H1 (cell line): Measurements from ENCODE around the gene JAKMIP2. TPM values are rescaled to one million over a fixed set of nuclear protein-coding genes. Genes with fewer than 3 reads are reported as not detected.

Experiments used
- polyA plus RNA-seq, 7 experiments: library from polyadenylated mRNA; depleted of rRNA in 3 of 7; stranded (reverse) in 5 of 7; unstranded in 2 of 7; fragments of >200 nt in 5 of 7; fragments of 200-250 nt in 2 of 7; gene quantifications; 1 replicate in 5 of 7; 2 replicates in 1 of 7; 4 replicates in 1 of 7; pipeline versions ENCODE4 v1.2.1 to v1.2.3, GENCODE V29; 2011 to 2013; ENCODE audit warnings: missing spikeins in 2 of 7, mixed read lengths in 2 of 7
- total RNA-seq: library from RNA; stranded (reverse); fragmentation: NEBNext Ultra II Directional; extraction: Animal tissue kit (Norgen Biotek cat#: 25700); gene quantifications from 2 replicates; pipeline ENCODE4 v1.2.1, GENCODE V29; 2021
- TF ChIP-seq, protein P1 (sequence below), 3 experiments: IDR thresholded peaks; 1 replicate in 2 of 3; 2 replicates in 1 of 3; pipeline versions ENCODE4 v1.5.1 to v1.6.1; 2011; ENCODE audit warnings: low read length in 3 of 3, mild to moderate bottlenecking in 3 of 3, inconsistent platforms in 2 of 3, low read depth in 1 of 3, moderate library complexity in 1 of 3; ENCODE audit not compliant: insufficient read depth in 1 of 3; ENCODE audit errors: control extremely low read depth in 1 of 3

JAKMIP2 gene
- total and polyA plus RNA-seq, 2 of the 8 experiments (the other 6 are each of a cell fraction or from before 2014, with no cell fraction given): 2.4 to 13.6 TPM

- TF ChIP-seq, protein P1, sequence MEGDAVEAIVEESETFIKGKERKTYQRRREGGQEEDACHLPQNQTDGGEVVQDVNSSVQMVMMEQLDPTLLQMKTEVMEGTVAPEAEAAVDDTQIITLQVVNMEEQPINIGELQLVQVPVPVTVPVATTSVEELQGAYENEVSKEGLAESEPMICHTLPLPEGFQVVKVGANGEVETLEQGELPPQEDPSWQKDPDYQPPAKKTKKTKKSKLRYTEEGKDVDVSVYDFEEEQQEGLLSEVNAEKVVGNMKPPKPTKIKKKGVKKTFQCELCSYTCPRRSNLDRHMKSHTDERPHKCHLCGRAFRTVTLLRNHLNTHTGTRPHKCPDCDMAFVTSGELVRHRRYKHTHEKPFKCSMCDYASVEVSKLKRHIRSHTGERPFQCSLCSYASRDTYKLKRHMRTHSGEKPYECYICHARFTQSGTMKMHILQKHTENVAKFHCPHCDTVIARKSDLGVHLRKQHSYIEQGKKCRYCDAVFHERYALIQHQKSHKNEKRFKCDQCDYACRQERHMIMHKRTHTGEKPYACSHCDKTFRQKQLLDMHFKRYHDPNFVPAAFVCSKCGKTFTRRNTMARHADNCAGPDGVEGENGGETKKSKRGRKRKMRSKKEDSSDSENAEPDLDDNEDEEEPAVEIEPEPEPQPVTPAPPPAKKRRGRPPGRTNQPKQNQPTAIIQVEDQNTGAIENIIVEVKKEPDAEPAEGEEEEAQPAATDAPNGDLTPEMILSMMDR (IDR thresholded peaks at IDR 0.05; ENCODE audit: control extremely low read depth in 1 of 3, insufficient read depth in 1 of 3, low read depth in 1 of 3, low read length in 3 of 3): no peak
Observed at GRCh38 chr5:147613359-147613758, 169.2 kb downstream of the JAKMIP2 start (continued).
